ENCODE measurements around the gene CHAF1B.
A peak's percentile ranks its signal among the peaks of the same experiment; 100 is the strongest.
"Not testable (repeated sequence)": the region's sequence is repeated elsewhere in the genome, so short reads cannot be mapped to it uniquely, and the experiment has no call there.

CHAF1B gene

DNA sequence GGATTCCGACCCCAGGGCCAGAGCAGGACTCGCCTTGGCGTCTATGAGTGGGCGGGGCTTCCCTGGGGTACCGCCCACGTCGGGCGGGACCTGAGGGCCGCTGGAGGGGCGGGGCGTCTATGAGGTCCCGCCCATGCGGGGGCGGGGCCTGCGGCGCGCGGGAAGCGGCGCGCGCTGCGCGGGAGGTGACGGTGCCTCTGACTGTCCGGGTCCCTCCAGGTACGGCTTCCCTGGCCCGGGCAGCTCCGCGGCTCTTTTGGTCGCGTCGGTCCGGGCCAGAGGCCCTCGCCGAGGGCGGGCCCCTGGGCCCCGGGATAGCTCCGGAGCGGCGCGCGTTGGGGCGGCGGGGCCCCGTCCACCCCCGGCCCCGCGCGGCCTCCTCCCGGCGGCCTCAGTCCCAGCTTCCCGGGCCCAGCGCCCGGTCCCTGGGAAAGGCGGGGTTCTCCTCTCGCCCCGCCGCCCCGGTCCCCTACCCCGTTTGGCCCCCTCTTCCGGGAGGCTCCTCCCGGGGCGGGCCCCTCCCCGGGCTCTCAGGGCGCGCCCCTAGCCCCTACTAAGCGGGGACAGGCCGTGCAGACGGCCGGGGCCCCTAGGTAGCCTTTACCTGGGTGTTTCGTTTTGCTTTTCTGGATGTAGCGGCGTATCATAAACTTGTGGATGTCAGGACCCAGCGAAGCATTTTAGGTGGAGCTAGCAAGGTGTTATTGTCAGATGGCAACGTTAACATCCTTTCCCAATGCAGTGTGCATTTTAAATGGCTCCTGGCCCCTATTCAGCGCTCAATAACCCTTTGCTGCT lies at the start of gene CHAF1B:
TSS of gene CHAF1B (plus strand) at position 160 of the 798 bp plus-strand sequence. CDS start 745 bp downstream, outside the sequence.
- DNase-seq = peak; percentile 38

DNA sequence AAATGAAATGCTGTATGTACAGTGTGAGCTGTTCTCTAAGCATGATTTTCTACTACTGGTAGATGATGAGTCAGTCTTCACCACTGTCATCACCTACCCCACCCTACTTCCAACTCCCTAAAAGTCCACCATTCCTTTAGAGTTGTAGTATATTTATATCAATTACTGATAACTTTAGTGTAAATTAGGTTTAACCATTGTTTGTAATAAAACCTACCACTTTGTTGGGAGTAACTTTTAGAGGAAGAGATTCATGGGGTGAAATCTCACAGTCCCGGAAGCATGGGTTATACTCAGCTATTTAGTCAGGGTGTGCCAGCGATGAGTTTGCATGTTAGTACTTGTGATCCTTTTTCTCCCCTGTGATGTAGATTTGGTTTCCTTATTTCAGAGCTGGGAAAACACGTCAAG lies 48.1 kb upstream of the CHAF1B start:
- DNase-seq = no peak

- no peak for DNase-seq
Measured at GRCh38 chr21:36338975-36339374, 46.2 kb upstream of the CHAF1B start.

DNA sequence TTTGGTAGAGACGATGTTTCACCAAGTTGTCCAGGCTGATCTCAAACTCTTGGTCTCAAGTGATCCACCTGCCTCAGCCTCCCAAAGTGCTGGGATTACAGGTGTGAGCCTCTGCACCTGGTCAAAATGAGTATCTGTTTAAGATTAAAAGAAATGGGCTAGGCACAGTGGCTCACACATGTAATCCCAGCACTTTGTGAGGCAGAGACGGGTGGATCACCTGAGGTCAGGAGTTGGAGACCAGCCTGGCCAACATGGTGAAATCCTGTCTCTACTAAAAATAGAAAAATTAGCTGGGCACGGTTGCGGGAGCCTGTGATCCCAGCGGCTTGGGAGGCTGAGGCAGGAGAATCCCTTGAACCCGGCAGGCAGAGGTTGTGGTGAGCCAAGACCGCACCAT lies 42.6 kb upstream of the CHAF1B start:
- not testable (repeated sequence) for DNase-seq

GRCh38 chr21:36344931-36345330 lies 40.3 kb upstream of the CHAF1B start:
- DNase-seq = no peak

DNA sequence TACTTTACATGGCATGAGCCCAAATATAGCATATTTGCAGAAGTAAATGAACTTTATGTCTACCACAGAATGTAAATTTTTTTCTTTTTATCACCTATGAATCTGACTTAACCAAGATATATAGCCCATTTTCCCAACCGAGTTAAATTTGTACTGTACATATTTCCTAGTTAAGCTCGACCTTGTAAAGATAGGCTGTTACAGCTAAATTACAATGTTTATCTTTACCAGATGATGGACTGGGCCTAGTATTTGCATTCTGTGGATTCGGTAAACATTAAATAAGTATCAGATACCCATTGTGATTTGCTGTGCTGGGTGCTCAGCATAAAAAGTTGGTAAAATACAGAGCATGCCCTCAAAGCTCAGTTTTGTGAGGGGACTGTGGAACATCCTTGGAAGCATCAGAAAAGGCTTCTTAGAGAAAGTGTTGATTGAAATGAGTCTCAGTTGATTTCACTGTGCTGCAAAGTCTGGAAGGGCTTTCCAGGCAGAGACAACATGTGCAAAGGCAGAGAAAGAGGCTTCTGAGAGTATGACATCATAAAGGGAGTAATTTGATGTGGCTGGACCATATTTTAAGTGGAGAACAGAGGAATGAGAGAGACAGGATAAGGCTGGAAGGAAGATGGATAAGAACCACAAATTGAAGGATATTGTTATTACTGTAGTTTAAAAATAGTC lies 37.8 kb upstream of the CHAF1B start:
- DNase-seq = no peak

GRCh38 chr21:36347962-36348328 lies 37.2 kb upstream of the CHAF1B start:
- no peak for DNase-seq

GRCh38 chr21:36349315-36349714 lies 35.9 kb upstream of the CHAF1B start:
- DNase-seq = no peak

DNA sequence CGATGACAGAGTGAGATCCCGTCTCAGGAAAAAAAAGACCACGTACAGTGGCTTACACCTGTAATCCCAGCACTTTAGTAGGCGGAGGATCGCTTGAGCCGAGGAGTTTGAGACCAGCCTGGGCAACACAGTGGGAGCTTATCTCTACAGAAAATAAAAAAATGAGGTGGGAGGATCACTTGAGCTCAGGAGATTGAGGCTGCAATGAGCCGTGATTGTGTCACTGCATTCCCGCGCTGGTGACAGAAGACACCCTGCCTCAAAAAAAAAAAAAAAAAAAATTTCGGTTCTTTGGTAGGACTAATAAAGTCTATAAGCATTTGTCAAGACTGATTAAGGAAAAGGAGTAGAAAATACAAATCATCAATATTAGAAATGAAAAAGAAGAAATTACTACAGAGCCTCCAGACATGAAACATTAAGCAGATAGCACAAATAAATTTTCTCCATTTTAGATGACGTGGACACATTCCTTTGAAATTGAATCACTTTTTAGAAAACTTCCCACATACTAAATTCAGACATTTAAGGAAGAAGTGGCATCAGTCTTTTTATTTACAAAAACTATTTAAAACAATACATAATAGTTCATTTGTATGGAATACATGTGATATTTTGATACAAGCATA lies 34.8 kb upstream of the CHAF1B start:
- DNase-seq = no peak

DNA sequence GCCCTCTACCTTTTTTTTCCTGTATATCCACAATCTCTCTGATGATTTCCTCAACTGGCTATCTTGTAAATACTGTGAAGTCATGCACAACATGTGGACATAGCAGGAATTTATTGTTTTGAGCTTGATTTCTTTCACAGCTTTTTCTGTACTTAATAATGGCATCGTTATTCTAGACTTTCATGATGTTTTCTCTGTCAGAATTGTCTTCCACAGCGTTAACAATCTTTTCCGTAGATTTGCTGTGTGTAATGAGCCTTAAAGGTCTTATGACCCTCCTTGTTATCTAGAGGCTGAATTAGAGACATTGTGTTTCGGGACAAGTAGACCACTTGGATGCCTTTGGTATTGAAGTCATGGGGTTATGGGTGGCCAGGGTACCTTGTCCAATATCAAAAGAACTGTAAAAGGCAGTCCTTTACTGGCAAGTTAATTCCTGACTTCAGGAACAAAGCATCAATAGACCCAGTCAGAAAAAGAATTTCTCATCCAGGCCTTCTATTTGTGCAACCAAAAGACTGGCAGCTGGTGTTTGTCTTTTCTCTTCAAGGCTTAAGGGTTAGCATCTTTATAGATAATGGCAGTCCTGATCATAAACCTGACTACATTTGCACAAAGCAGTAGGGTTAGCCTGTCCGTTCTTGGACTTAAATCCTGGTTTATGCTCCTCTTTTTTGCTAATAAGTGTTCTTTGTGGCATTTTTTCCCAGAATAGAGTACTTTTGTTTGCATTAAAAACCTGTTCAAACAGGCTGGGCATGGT lies 30.1 kb upstream of the CHAF1B start:
- DNase-seq = no peak

DNA sequence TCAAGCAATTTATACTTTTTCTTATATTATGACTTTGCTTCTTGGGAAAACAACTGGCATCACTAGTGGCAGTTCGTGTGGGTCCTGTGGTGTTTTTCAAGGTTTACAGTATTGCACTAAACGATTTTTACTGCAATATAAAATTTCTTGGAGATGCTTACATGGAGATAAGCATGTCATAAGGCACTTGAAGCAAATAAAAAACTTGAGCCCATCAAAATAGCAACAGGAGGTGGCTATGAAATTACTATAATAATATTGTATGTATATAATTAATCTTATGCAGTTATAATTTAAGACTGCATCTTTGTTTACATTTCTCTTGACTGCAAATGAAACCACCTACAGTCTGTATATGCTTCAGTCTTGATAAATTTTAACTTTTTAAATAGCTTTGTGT lies 29.3 kb upstream of the CHAF1B start:
- no peak for DNase-seq

DNA sequence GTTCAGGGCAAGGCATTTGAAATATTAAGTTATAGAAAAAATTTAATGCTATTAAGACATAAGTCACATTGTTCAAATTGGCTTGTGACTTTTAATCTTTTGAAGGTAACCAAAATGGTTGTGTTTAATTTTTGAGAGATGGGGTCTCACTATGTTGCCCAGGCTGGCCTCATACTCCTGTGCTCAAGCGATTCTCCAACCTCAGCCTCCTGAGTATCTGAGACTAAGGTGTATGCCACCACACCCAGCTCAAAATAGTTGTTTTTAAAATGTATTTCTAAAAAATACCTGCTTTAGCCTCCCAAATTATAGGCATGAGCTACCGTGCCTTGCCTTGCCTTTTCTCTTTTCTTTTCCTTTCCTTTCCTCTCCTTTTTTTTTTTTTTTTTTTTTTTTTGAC lies 26.0 kb upstream of the CHAF1B start:
- DNase-seq = no peak

- DNase-seq = no peak
Measured at GRCh38 chr21:36369064-36369685, 16.0 kb upstream of the CHAF1B start.

GRCh38 chr21:36375994-36376393 lies 9.2 kb upstream of the CHAF1B start:
- DNase-seq = no peak

DNA sequence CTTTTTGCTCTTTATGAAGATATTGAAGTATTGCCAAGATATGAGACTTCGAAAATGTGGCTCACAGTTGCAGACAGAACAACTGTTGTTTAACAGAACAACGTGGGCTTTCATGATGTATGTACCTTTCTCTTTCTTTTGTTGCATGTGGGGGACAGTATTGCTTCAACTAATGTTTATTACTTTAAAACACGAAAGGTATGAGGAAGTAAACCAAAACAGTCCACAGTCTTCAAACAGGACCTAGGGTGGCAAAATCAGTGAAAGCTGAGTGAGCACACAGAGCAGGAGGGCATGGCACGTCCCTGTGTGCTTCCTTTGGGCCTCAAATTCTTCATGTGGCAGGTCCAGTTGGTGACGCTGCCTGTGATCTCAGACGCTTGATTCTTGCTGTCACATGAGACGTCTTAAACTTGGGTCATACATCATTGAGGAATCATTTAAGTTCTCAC lies 7.8 kb upstream of the CHAF1B start:
- no peak for DNase-seq

DNA sequence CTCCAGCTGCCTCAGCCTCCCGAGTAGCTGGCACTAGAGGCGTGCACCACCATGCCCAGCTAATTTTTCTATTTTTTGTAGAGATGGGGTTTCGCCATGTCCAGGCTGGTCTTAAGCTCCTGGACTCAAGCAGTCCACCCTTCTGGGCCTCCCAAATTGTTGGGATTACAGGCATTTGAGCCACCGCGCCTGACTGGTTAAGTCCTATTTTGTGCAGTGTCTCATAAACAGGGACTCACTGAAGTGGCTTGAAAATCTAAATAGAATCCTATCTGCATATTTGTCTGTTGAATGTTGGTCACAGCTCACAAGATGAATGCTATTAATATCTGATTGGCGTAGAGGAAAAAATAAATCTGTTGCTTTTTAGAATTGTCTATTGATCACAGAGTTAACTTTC lies 5.9 kb upstream of the CHAF1B start:
- DNase-seq = no peak

DNA sequence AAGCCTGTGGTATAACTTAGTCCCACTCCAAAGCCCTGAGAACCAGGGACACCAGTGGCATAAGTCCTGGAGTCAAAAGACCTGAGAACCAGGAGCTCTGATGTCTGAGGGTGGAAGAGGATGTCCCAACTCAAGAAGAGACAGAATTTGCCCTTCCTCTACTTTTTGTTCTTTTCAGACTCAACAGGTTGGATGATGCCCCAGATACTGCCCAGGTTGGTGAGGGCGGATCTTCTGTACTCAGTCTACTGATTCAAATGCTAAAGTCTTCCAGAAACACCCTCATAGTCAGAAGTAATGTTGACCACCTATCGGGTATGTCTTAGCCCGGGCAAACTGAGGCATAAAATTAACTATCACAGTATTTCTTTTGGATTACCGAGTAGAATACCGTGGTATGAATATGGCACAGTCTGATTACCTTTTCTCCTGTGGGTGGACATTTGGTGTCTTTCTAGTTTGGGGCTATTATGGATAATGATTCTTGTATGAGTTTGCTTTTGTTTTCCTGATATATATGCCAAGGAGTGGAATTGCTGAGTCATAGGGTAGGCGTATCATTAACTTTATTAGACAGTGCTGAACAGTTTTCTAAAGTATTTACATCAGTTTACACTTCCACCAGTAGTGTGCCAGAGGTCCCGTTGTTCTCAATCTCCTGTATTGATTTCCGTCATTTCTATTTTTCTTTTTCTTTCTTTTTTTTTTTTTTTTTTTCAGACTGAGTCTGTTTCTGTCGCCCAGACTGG lies 3.2 kb upstream of the CHAF1B start:
- DNase-seq = no peak

DNA sequence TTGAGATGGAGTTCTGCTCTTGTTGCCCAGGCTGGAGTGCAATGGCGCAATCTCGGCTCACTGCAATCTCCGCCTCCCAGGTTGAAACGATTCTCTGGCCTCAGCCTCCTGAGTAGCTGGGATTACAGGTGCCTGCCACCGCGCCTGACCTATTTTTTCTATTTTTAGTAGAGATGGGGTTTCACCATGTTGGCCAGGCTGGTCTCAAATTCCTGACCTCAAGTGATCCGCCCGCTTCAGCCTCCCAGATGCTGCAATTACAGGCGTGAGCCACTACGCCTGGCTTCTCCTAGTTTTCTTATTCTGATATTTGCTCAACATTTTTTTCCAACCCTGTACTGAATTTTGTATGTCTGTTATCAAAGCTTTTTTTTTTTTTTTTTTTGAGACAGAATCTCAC lies 2.5 kb upstream of the CHAF1B start:
- not testable (repeated sequence) for DNase-seq

GRCh38 chr21:36384885-36385232 lies 333 bp upstream of the CHAF1B start:
- no peak for DNase-seq

DNA sequence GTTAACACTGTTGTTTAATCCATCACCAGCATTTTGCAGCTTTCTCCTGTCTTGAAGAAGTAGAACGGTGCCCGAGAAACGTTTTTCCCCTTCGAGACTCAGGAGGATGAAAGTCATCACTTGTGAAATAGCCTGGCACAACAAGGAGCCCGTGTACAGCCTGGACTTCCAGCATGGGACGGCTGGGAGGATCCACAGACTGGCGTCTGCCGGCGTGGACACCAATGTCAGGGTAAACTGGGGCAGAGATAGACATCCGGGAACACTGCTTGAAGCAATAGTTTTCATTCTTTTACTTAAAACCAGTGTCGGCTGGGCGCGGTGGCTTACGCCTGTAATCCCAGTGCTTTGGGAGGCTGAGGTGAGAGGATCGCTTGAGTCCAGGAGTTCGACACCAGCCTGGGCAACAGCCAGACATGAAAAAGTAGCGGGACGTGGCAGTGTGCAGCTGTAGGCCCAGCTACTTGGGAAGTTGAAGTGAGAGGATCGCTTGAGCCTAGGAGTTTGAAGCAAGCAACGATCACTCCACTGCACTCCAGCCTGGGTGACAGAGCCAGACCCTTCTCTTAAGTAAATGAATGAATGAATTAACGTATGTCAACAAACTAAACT lies 945 bp downstream of the CHAF1B start:
- DNase-seq = no peak

- DNase-seq = no peak
Measured at GRCh38 chr21:36388096-36388495, 2.9 kb downstream of the CHAF1B start.

- DNase-seq = no peak
Measured at GRCh38 chr21:36388835-36389234, 3.6 kb downstream of the CHAF1B start.

All from GOT3 (cell line).